HL-60 (cell line): ENCODE measurements around the gene P4HA2.

ENCODE experiments used
- DNase-seq, 2 experiments: peaks; one replicate each; pipeline ENCODE4 v3.0.0-alpha.2; 2010 to 2020; ENCODE audit warnings: low read depth in 1 of 2, low spot score in 1 of 2
- H3K27ac ChIP-seq: fragments of 250-450 bp; sonication (Bioruptor Pico); replicated peaks from 2 replicates; pipeline ENCODE4 v1.5.1; 2020; ENCODE audit warnings: mild to moderate bottlenecking, moderate library complexity
- H3K27me3 ChIP-seq: fragments of 250-450 bp; sonication (Bioruptor Pico); 2 replicates; pipeline ENCODE4 v1.5.1; 2021; ENCODE audit warnings: mild to moderate bottlenecking, moderate library complexity; ENCODE audit not compliant: insufficient read depth, poor library complexity, severe bottlenecking
- H3K4me3 ChIP-seq: replicated peaks from 2 replicates; pipeline ENCODE4 v1.5.1; 2011; ENCODE audit warnings: mild to moderate bottlenecking, control low read depth, low read length; ENCODE audit not compliant: insufficient read depth
- CTCF ChIP-seq: IDR thresholded peaks from one replicate; pipeline ENCODE4 v1.5.1; 2011; ENCODE audit warnings: low read length, control low read depth, inconsistent platforms; ENCODE audit not compliant: insufficient read depth
- GABPA ChIP-seq: IDR thresholded peaks from 2 replicates; pipeline ENCODE4 v1.6.1; 2012; ENCODE audit warnings: low read depth
- POLR2AphosphoS5 ChIP-seq: IDR thresholded peaks from 2 replicates; pipeline ENCODE4 v1.6.1; 2012; ENCODE audit warnings: low read depth
- REST ChIP-seq: IDR thresholded peaks from 2 replicates; pipeline ENCODE4 v1.6.1; 2012; ENCODE audit warnings: low read depth; ENCODE audit not compliant: insufficient replicate concordance
- SPI1 ChIP-seq: IDR thresholded peaks from 2 replicates; pipeline ENCODE4 v1.6.1; 2012; ENCODE audit warnings: low read depth, mild to moderate bottlenecking, borderline replicate concordance

Gene P4HA2

GRCh38 chr5:132264546-132265335 lies 37.1 kb upstream of the P4HA2 start:
- Histone ChIP-seq H3K27ac (no peak overlapping the region), H3K4me3 (no peak overlapping the region), H3K27me3 (no peaks in the 10 kb centered on the region)
- TF ChIP-seq GABPA (no peak), POLR2AphosphoS5 (no peak), SPI1 (no peak), REST (no peak), CTCF (no peak)
- no peak for DNase-seq

GRCh38 chr5:132263548-132264261 lies 36.1 kb upstream of the P4HA2 start:
- DNase-seq = no peak
- Histone ChIP-seq H3K4me3 (no peak overlapping the region), H3K27me3 (no peaks in the 10 kb centered on the region), H3K27ac (no peak overlapping the region)
- TF ChIP-seq SPI1 = no peak
- TF ChIP-seq CTCF = no peak
- TF ChIP-seq POLR2AphosphoS5 = no peak
- TF ChIP-seq REST = no peak
- TF ChIP-seq GABPA = no peak

GRCh38 chr5:132262882-132263547 lies 35.4 kb upstream of the P4HA2 start:
- Histone ChIP-seq H3K27me3 (no peaks in the 10 kb centered on the region), H3K27ac (no peak overlapping the region), H3K4me3 (no peak overlapping the region)
- DNase-seq = no peak
- TF ChIP-seq CTCF (no peak), SPI1 (no peak), REST (no peak), GABPA (no peak), POLR2AphosphoS5 (no peak)
